Islet of Langerhans (tissue), 1 donor: ENCODE measurements around the gene FRMD4A.

ENCODE experiments used
- FAIRE-seq: peaks from one replicate; lab custom pipeline; 2011; peaks lifted over from hg19 to GRCh38; lab: Jason Lieb, UNC

FRMD4A gene

DNA sequence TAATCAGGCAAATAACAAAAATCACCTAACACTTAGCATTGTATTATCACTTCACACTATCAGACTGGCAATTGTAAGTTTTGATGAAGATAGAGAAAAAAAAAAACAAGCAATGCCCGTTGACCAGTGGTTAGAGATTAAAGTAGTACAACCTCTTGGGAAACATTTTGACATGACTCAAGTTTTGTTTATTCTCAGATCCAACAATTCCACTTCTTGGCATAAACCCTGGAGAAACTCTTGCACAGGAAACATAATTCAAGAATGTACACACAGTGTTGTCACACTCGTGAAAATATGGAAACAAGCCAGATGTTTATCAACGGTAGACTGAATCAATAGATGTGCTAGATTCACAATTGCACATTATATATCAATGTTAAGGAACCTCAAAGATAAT is 37.2 kb downstream of the FRMD4A start:
- no peak for FAIRE-seq

DNA sequence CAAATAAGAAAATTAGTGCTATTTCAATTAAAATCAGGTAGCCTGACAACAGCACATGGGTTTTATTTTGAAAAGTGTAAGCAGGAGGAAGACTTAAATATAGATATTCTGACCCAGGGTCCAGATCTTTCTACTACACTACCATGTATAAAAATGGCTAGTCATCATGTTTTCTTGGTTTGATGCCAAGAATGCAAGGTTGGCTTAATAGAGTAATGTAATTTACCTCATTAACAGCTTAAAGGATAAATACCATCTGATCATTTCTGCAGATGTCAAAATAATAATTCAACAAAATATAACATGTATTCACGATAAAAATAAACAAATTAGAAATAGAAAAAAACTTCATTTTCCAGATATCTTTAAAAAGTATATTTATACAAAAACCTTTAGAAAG is 39.4 kb downstream of the FRMD4A start:
- FAIRE-seq = peak; percentile 84

DNA sequence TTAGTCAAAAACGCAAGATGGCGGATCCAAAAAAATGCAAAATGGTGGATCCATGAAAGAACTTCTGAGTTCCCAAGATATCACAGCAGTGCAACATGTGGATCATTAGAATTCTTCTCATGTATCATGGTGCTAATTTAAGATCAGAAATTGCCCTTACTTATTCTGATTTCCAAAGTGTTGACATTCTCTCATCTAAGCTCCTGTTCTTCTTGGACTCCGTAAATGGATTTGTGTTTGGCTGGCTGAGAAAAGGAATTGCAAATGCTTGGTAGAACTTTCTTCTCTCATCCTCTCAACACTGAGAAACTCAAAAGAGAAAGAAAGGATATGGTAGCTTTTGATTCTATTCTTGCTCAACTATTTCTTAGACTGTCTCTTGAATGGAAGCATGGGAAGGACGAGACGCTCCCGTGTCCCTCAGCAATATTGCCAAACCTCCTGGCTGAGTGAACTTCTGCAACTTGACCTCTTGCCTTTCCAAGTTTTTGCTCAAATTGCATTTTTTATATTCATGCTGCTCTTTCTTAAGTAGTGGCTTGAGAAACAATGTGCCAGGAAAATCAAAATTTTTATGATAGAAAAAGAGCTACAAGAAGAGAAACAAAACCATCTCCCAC is 44.7 kb downstream of the FRMD4A start:
- FAIRE-seq = no peak

DNA sequence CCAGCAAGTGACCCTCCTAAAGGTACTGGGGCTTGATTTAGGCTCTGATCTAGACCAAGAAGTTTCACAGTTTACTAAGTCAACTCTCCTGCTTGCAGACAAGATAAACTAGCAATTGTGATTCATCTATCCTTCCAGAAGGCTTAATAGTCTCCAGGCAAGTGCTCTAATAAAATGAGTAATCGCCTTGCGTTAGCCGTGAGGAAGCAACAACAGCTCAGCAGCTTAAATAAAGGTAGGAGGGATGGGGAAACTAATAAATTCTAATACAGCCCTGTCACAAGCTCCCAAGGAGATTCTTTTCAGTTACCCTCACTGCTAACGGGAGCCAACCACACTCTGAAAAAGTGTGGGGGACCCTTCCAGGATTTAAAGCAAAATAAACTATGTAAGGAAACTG is 48.4 kb downstream of the FRMD4A start:
- no peak for FAIRE-seq

DNA sequence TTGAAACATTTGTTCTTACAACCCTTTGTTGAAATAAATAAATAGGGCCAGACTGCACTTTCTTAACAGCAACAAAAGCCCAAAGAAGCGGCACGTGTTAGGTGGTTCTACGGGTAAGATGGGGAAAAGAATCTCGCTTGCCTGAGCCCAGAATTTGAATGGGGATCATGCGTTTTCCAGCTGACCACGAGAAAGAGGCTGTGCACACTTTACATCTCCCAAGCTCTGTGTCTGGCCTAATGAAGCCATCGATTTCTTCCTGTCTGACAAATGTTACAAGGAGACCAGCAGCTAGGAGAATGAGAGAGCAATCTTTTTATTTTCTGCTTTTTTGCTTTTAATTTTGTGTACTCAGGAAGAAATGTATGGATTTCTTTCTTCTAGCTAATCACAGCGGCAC is 52.2 kb downstream of the FRMD4A start:
- no peak for FAIRE-seq

DNA sequence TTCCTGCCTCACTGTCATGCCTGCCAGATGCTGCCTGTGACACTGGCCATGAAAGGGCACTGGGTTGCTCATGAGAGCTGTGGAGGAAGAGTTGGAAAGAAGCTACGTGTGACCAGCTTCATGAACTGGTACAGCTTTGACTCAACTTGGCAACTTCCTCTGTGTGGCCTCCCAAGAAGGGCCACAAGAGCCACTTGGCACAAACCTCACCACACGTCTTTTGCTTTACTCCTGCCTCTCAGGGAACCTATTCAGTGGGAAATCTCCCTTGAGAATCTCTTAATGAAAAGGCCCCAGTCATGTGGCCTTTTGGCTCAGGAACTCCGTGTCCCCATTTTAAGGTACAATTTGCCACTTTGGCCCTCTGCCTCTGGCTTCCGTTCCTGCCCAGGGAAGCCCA is 54.5 kb downstream of the FRMD4A start:
- no peak for FAIRE-seq

DNA sequence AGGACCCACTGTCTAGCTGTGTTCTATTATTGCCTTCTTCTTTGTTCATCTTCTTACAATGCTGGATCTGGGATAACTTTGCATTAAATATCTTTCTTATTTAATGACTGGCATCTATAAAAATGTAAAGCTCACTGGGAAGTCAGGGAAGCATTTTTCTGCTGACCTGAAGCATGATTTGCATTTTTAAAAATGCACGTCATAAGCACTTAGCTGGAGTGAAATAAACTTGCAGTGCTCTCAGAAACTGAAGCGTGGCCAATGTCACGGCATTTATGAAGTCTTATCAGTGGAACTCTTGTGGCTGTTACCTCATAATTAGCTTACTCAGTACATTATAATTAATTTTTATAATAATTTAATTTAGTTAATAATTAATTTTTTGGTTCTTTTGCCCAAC is 59.1 kb downstream of the FRMD4A start:
- FAIRE-seq = no peak

DNA sequence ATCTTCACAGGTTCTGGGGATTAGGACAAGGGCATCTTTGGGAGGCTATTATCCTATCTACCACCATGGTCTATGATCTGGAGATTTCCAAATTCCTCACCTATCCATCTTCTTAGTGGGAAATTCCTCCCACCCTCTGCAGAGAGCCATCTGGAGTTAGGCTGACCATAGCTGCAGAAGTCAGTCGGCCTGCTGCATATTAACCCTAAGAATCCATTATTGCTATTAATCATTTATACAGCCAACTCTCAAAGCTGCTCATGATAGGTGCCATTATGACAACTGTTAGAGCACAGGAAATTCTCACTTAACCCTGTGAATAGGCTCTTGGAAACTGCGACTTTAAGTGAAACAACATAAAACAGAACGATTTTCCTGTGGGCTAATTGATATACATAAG is 60.4 kb downstream of the FRMD4A start:
- FAIRE-seq = no peak

DNA sequence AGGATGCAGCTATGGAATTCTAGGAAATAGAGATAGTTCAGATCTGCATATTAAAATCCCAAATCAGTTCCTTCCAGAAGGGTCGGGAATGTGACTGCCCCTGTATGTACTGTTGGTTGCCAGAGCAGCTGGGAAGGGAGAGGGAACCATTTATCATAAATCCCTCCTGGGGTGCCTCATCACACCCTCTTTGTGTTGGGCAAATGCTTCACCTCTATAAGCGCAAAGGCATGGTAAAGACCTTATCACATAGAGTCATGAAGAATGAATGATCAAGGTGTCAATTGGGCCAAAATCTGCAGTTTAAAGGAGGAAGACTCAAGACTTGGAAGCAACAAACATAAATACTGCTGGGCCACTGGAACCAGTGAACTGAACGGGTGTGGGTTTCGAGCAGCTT is 65.0 kb downstream of the FRMD4A start:
- no peak for FAIRE-seq

DNA sequence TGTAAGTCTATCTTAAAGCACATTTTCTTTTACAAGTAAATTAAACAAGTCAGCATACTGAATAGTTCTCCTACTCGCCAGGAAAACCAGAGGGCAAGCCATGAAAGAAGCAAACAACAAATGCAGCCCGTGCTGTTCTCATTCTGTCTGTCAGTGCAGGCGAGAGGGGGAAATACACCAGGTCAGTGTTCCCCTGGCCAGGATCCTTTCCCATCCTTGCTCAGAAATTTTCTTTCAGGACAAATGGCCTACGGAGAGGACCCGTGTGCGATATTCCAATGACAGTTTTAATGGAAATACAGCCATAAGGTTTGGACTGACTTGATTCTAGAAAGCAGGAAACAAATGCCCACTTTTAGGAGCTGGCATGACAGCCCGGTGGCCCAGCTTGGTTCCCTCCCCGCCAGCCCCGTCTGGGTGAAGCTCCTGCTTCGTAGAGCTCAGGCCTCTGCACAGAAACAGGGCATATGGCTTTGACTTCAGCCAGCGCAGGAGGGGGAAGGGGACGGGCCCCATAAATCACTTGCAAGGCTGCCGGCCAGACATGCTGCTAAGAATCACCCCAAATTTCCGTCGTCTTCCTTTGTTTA is 67.8 kb downstream of the FRMD4A start:
- no peak for FAIRE-seq

DNA sequence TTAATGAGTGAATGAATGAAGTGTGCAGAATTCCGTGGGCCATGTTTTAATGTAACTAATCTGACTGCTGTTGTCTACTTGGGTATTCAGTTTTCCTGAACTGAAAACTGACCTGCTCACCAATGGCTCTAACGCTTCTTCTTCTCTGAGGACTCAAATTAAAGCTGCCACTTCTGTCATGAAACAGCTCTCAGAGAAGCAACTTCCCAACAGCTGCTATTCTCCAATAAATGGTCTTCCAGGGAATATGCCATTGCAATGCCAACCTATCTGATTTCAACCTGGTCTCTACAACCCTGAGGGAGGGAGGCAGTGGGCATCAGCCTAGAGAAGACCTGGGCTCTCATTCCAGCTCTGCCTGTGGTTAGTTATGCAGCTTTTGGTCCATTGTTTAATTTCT is 69.4 kb downstream of the FRMD4A start:
- no peak for FAIRE-seq

DNA sequence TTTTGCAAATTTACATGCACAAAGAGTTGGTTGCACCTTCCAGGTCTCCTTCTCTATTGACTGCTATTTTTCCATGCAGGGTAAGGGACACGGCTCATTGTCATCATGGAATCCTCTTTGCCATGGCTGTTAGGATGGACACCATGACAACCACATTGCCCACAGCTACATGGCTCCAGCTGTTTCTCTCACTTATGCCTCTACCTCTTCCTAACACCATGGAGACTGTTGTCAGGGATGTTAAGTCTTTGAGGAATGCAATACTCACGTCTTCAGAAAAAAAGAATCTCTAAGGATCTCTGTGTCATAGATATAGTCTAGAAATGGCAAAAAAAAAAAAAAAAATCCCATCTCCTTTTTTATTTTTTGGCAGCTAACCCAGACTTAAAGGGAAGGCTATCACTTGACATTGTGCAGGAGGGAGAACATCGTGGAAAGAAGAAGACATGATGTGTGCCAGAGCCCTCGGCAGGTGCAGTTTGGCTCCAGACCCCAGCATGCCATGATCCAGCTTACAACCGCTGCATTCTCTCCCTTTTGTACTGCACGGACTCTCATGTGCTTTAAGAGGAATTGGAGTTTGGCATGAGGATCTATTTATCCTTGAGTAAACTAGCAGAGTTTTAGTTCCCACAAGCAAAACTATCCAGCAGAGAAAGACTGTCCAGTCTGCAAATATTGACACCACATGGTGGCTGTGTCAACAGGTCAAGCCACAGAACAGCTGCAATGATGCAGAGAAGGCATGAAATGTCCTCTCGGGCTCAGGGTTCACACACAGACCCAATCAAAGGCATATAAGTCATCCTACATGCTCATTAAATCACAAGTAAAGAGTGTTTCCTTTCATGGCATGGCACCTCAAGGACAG is 70.8 kb downstream of the FRMD4A start:
- FAIRE-seq = no peak

DNA sequence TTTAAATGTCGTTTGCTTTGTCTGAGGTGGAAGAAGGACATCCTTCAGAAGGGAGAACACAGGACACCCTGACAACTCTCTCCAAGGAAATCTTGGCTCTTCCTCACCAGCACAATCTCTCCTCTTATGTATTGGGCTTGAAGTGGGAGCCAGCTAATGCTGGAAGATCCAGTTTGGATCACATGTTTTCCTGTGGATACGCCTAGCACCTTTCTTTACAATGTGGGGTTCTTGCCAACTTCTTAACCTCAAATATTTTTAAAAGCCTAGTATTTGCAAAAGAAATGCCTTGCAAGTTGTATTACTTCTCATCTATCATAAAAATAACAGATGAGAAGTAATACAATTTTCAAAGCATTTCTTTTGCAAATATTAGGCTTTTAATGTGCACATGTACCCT is 76.4 kb downstream of the FRMD4A start:
- FAIRE-seq = no peak

DNA sequence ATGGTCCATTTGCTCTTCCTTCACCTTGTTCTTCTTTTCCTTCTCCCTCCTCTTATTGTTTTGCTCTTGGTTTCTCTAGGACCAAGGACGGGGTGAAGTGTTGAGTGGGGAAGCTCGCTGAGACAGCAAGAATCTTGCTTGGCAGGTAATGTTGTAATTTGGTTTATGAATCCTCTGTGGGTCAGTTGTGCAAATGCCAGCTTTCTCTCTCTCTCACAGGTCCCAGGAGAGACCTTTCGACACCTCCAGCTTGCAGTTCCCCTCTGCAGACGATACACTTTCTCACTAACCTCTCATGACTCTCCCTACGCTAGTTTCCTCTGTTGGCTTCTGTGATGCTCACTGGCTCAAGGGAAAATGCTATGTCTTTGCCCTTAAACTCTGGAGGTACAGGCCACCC is 77.0 kb downstream of the FRMD4A start:
- no peak for FAIRE-seq

DNA sequence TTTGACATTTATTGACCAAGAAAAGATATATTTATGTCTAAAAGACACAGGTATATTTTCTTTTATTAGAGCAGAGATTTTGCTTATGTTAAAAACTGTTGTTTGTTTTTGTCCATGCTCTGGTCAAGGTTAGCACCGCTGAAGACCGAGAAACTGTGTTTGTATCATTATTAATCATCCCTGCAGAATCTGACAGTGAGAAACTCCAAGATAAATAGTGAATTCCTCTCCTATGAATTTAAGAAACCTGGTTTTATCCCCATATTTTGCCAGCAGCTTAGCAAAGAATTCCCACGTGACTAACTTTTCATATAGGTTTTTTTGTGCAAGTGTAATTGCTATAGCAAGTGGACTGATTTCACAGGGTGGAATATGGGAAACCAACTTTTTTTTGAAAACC is 77.6 kb downstream of the FRMD4A start:
- no peak for FAIRE-seq

DNA sequence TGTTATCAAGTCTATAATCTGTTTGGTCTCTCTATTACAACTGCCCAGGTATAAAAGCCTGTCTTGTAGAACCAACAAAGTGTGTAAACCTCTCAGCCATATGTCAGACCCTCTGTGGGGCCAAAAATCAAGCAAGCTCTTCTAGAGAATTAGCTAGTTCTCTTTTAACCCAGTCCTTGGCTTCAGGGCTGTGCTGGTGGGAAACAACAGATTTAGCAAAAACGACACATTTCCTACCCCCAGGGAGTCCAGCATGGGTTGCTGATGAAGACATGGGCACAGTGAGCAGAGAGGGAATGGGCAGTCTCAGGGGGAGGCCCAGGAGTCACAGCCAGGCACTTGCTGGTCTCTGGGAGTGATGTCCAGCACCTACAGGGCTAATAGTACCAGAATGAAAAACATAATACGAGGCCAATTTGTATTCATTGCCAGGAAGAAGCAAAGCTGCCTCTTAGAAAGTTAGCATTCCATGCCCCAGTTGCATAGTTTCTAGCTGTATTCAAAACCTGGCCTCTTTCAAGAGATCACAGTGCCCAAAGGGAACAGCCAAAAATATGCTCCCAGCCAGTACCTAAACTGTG is 80.1 kb downstream of the FRMD4A start:
- no peak for FAIRE-seq

DNA sequence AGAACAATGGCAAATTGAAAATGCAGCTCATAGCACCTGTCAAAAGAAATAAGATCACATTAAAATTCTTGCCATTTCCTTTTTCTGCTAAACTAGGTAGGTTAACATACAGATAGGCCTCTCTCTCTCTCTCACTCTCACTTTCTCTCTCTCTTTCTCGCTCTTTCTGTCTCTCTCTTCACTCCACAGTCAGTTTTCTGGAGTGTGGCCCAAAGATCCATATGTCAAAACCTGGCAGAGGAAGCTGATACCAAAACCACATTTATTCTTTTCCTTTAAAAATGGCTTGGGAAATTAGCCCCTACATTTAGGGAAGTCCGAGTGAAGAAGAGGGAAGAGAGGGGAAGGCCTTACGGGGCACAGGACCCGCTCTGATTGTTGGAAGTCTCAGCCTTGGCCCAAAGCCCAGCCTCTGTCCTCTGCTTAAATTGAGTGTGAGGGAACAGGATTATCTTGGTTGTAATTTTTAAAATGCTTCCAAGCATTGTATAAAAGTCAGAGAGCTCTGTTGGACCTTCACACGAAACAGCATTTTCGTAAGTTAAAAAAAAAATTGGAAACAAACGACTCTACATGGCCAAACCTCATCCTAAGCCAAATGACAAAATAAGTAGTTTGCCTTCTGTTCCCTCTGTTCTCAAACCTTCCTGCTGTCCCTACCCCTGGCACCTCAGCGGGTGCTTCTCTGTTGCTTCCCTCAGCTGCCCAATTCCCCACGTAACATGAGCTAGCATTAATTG is 83.2 kb downstream of the FRMD4A start:
- no peak for FAIRE-seq

DNA sequence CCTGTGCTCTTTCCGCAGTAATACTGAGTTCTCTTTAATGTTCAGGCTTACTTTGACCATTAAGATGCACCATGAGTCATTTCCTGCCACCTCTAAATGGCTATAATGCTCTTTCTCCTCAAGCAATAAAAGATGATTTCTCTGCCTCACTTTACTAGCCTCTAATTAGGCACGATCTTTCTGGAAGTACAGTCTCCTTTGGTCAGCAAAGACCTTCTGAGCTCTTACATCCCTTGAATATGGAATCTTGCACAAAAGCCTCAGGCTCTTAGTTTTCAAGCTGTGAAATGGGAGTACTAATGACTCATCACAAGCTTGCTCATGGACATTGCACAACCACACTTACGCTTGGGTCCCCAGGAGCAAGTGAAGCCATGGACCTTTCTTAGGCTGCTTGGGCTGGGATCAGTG is 85.9 kb downstream of the FRMD4A start:
- no peak for FAIRE-seq

DNA sequence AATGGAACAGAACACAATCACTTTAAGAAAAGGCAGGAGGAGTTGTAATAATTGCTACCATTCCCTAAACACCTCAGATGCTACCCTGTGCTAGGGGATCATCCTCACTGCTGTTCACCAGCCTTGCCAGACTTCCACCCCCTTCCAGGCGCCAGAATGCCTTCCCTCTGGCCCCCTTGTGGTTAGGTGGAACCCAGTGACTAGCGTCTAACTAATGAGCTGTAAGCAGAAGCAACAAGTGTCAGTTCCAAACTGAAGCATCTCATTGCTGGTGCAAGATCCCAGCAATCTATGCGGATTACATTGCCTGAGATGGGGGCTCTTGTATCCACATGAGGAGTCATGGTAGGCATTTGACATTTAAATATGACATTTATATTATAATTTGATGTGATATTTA is 86.6 kb downstream of the FRMD4A start:
- no peak for FAIRE-seq

DNA sequence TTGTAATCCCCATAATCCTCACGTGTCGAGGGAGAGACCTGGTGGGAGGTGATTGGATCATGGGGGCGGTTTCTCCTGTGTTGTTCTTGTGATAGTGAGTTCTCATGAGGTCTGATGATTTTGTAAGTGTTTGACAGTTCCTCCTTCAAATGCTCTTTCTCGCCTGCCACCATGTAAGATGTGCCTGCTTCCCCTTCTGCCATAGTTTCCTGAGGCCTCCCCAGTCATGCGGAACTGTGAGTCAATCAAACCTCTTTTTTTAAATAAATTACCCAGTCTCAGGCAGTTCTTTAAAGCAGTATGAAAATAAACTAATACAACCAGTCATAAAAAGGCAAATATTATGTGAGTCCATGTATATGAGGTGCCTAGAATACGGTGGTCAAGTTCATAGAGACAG is 87.5 kb downstream of the FRMD4A start:
- FAIRE-seq = no peak

DNA sequence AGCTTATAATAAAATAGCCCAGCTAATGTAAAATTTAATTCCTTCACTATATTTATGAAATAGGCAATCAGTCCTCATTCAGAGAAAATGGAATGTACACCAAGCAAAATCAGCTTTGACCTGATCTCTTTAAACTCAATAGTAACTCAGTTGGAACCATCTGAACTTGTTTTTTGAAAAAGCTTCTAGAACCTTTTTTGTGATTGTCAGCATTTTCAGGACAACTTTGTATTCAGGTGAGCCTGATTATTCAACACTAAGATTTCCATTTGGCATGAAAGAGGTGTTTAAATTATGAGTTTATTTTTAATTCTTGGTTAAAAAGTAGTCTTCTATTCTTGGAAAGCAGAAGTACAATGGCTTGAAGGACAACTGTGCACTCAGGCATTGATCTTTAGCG is 89.5 kb downstream of the FRMD4A start:
- FAIRE-seq = no peak
